CD4-positive, CD25-positive, alpha-beta regulatory T cell (primary cell): ENCODE data around the gene SPATA17. TPM values are rescaled to one million over a fixed set of nuclear protein-coding genes. Genes with fewer than 3 reads are reported as not detected.

Experiments
- ATAC-seq, 2 donors: fragments of 150-1000 bp; cut with Tn5 transposase; one replicate each; pipeline ENCODE4 v1.10.0; 2021; ENCODE audit warnings: low read depth in 2 of 2, moderate number of reproducible peaks in 2 of 2, moderate library complexity in 1 of 2
- DNase-seq, 3 donors: peaks; one replicate each; pipeline versions ENCODE4 v3.0.0 to v3.0.0-alpha.2; 2012 to 2022; ENCODE audit warnings: mixed read lengths in 1 of 3
- H3K27ac ChIP-seq: one replicate; pipeline ENCODE4 v1.7.0; 2013; ENCODE audit warnings: mild to moderate bottlenecking, low read length; ENCODE audit not compliant: insufficient read depth, poor library complexity, severe bottlenecking
- H3K27me3 ChIP-seq: one replicate; pipeline ENCODE4 v1.7.0; 2013; ENCODE audit warnings: low read length; ENCODE audit not compliant: control insufficient read depth, insufficient read depth
- H3K36me3 ChIP-seq: one replicate; pipeline ENCODE4 v1.7.0; 2013; ENCODE audit warnings: mild to moderate bottlenecking, low read length, moderate library complexity; ENCODE audit not compliant: control insufficient read depth, insufficient read depth
- H3K4me1 ChIP-seq: 2 replicates; pipeline ENCODE4 v1.7.0; 2013; ENCODE audit warnings: mild to moderate bottlenecking, low read length; ENCODE audit not compliant: insufficient read depth, control insufficient read depth, poor library complexity, severe bottlenecking
- H3K4me3 ChIP-seq: one replicate; pipeline ENCODE4 v1.7.0; 2013; ENCODE audit warnings: low read depth, mild to moderate bottlenecking, low read length, moderate library complexity
- H3K9me3 ChIP-seq, 2 experiments: 1 replicate in 1 of 2; 2 replicates in 1 of 2; pipeline ENCODE4 v1.7.0; 2013; ENCODE audit warnings: low read length in 2 of 2, mild to moderate bottlenecking in 1 of 2, moderate library complexity in 1 of 2; ENCODE audit not compliant: control insufficient read depth in 2 of 2
- H3K27ac Mint-ChIP-seq, 3 donors: one replicate each; pipeline ENCODE4 v1.8.0; 2020 to 2022; ENCODE audit warnings: mild to moderate bottlenecking in 3 of 3, mixed read lengths in 3 of 3, moderate library complexity in 2 of 3
- H3K27me3 Mint-ChIP-seq: one replicate; pipeline ENCODE4 v1.8.0; 2022; ENCODE audit warnings: mild to moderate bottlenecking, mixed read lengths
- H3K36me3 Mint-ChIP-seq: one replicate; pipeline ENCODE4 v1.8.0; 2020; ENCODE audit warnings: mixed read lengths
- H3K4me1 Mint-ChIP-seq, 4 donors: one replicate each; pipeline ENCODE4 v1.8.0; 2020 to 2022; ENCODE audit warnings: mixed read lengths in 4 of 4, mild to moderate bottlenecking in 1 of 4
- H3K4me3 Mint-ChIP-seq, 4 donors: one replicate each; pipeline ENCODE4 v1.8.0; 2020 to 2022; ENCODE audit warnings: mild to moderate bottlenecking in 4 of 4, mixed read lengths in 4 of 4, moderate library complexity in 3 of 4
- H3K9me3 Mint-ChIP-seq, 7 donors: one replicate each; pipeline ENCODE4 v1.8.0; 2020 to 2022; ENCODE audit warnings: mixed read lengths in 7 of 7, mild to moderate bottlenecking in 3 of 7, moderate library complexity in 2 of 7
- polyA plus RNA-seq, 4 donors: library from polyadenylated mRNA; unstranded; fragments of 300-500 nt; fragmentation: Illumina TruSeq; gene quantifications; one replicate each; pipeline ENCODE4 v1.2.3, GENCODE V29; 2021
- total RNA-seq: library from RNA; stranded (reverse); gene quantifications from one replicate; pipeline ENCODE4 v1.2.3, GENCODE V29; 2022

The SPATA17 gene
- total and polyA plus RNA-seq, 5 donors from 2014 or later: not detected

- Histone ChIP-seq H3K27me3 (no peaks in the 10 kb centered on the region), H3K4me3 (no peak overlapping the region), H3K4me1 (no peaks in the 10 kb centered on the region), H3K36me3 (no peaks in the 10 kb centered on the region), H3K9me3 (no peaks in the 10 kb centered on the region), H3K27ac (no peak overlapping the region)
- Mint-ChIP-seq H3K27ac (no peak overlapping the region), H3K27me3 (no peaks in the 10 kb centered on the region), H3K36me3 (no peaks in the 10 kb centered on the region), H3K4me3 (no peak overlapping the region), H3K4me1 (no peaks in the 10 kb centered on the region), H3K9me3 (peaks cover 0 to 6% (median 0%) of the 10 kb centered on the region in 7 donors)
- ATAC-seq (no peak), DNase-seq (no peak)
These were observed 90.5 kb downstream of the SPATA17 start for GRCh38 chr1:217721692-217722091.

GRCh38 chr1:217734973-217735372, 103.8 kb downstream of the SPATA17 start:
- Mint-ChIP-seq H3K4me1 (no peaks in the 10 kb centered on the region), H3K9me3 (peaks cover 0 to 5% (median 0%) of the 10 kb centered on the region in 7 donors), H3K27me3 (no peaks in the 10 kb centered on the region), H3K36me3 (no peaks in the 10 kb centered on the region), H3K4me3 (no peak overlapping the region), H3K27ac (no peak overlapping the region)
- no peak for ATAC-seq
- Histone ChIP-seq H3K27me3 (no peaks in the 10 kb centered on the region), H3K9me3 (no peaks in the 10 kb centered on the region), H3K4me1 (no peaks in the 10 kb centered on the region), H3K36me3 (no peaks in the 10 kb centered on the region), H3K27ac (no peak overlapping the region), H3K4me3 (no peak overlapping the region)
- DNase-seq: no peak

GRCh38 chr1:217747156-217747769, 116.1 kb downstream of the SPATA17 start:
- Histone ChIP-seq H3K9me3 (no peaks in the 10 kb centered on the region), H3K4me1 (no peaks in the 10 kb centered on the region), H3K27me3 (no peaks in the 10 kb centered on the region), H3K27ac (no peak overlapping the region), H3K4me3 (no peak overlapping the region), H3K36me3 (no peaks in the 10 kb centered on the region)
- Mint-ChIP-seq H3K36me3 (no peaks in the 10 kb centered on the region), H3K9me3 (no peaks in the 10 kb centered on the region), H3K4me1 (no peaks in the 10 kb centered on the region), H3K27ac (no peak overlapping the region), H3K27me3 (no peaks in the 10 kb centered on the region), H3K4me3 (no peak overlapping the region)
- ATAC-seq (no peak), DNase-seq (peak in 1 of 3 donors; percentile 22)

- ATAC-seq (no peak), DNase-seq (no peak)
- no peaks in the 10 kb centered on the region for H3K27me3 ChIP-seq
- Mint-ChIP-seq H3K4me3 (no peak overlapping the region), H3K4me1 (no peaks in the 10 kb centered on the region), H3K27me3 (no peaks in the 10 kb centered on the region), H3K36me3 (no peaks in the 10 kb centered on the region), H3K9me3 (peaks cover 0 to 2% (median 0%) of the 10 kb centered on the region in 7 donors), H3K27ac (no peak overlapping the region)
- H3K4me1 ChIP-seq: no peaks in the 10 kb centered on the region
- H3K4me3 ChIP-seq: no peak overlapping the region
- H3K27ac ChIP-seq: no peak overlapping the region
- no peaks in the 10 kb centered on the region for H3K9me3 ChIP-seq
- H3K36me3 ChIP-seq: no peaks in the 10 kb centered on the region
These were observed 138.6 kb downstream of the SPATA17 start for GRCh38 chr1:217769768-217770167.

DNA sequence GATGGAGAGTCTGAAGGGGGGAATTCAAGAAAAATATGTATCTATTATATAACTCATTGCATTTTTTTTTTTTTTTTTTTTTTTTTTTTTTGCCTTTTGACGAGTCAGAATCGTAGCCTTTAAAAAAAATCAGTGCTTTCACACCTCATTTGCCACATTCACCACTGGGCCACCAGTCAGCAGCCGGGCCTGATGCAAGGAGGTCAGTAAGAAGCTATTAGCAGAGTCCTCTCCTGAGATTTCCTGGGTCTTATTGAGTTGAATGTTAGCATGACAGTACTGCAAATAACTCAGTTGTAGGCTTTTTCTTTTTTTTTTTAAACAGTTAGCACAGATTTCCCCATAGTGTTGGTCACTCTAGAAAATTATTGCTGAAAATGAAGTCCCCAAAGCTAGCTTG, 139.8 kb downstream of the SPATA17 start:
- no peak for ATAC-seq
- Mint-ChIP-seq H3K36me3 (no peaks in the 10 kb centered on the region), H3K27me3 (no peaks in the 10 kb centered on the region)

GRCh38 chr1:217776693-217777092, 145.5 kb downstream of the SPATA17 start:
- no peak overlapping the region for H3K27ac Mint-ChIP-seq

More for the DNA sequence above, 139.8 kb downstream of the SPATA17 start:
- DNase-seq: no peak
- no peaks in the 10 kb centered on the region for H3K9me3 ChIP-seq
- no peaks in the 10 kb centered on the region for H3K36me3 ChIP-seq
- Mint-ChIP-seq H3K4me3 (no peak overlapping the region), H3K4me1 (no peaks in the 10 kb centered on the region), H3K27ac (no peak overlapping the region), H3K9me3 (peaks cover 0 to 2% (median 0%) of the 10 kb centered on the region in 7 donors)
- H3K27me3 ChIP-seq: no peaks in the 10 kb centered on the region
- H3K4me1 ChIP-seq: no peaks in the 10 kb centered on the region
- no peak overlapping the region for H3K27ac ChIP-seq
- H3K4me3 ChIP-seq: no peak overlapping the region

DNA sequence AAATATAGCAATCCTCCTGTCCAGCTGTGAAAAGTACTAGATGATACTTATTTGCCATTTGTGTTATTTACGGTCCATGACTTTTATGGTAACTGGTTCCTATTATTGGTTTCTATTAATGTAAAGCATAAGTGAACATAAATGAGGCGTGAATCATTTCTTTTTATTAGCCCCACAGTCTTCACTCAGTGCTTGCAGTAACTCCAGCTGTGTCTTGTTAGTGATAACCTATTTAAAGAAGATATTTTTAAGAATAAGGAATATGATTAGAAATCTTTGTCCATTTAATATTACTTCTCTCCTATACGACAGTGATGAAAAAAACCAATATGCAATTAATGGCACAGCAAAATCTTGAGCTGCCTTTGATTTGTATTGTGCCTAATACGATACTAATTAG, 149.9 kb downstream of the SPATA17 start:
- H3K4me1 Mint-ChIP-seq: no peaks in the 10 kb centered on the region
- Histone ChIP-seq H3K4me3 (no peak overlapping the region), H3K36me3 (no peaks in the 10 kb centered on the region), H3K27me3 (no peaks in the 10 kb centered on the region), H3K4me1 (no peaks in the 10 kb centered on the region), H3K9me3 (no peaks in the 10 kb centered on the region), H3K27ac (no peak overlapping the region)
- no peak overlapping the region for H3K27ac Mint-ChIP-seq
- ATAC-seq (no peak), DNase-seq (no peak)
- no peak overlapping the region for H3K4me3 Mint-ChIP-seq
- H3K27me3 Mint-ChIP-seq: no peaks in the 10 kb centered on the region
- H3K36me3 Mint-ChIP-seq: no peaks in the 10 kb centered on the region
- peaks cover 0 to 4% (median 2%) of the 10 kb centered on the region in 7 donors for H3K9me3 Mint-ChIP-seq

More at GRCh38 chr1:217776693-217777092, 145.5 kb downstream of the SPATA17 start:
- no peaks in the 10 kb centered on the region for H3K9me3 ChIP-seq
- Mint-ChIP-seq H3K9me3 (peaks cover 0 to 5% (median 0%) of the 10 kb centered on the region in 7 donors), H3K36me3 (no peaks in the 10 kb centered on the region), H3K4me1 (no peaks in the 10 kb centered on the region), H3K4me3 (no peak overlapping the region), H3K27me3 (no peaks in the 10 kb centered on the region)
- no peak for DNase-seq
- no peaks in the 10 kb centered on the region for H3K4me1 ChIP-seq
- H3K27ac ChIP-seq: no peak overlapping the region
- ATAC-seq: no peak
- H3K36me3 ChIP-seq: no peaks in the 10 kb centered on the region
- no peak overlapping the region for H3K4me3 ChIP-seq
- no peaks in the 10 kb centered on the region for H3K27me3 ChIP-seq

DNA sequence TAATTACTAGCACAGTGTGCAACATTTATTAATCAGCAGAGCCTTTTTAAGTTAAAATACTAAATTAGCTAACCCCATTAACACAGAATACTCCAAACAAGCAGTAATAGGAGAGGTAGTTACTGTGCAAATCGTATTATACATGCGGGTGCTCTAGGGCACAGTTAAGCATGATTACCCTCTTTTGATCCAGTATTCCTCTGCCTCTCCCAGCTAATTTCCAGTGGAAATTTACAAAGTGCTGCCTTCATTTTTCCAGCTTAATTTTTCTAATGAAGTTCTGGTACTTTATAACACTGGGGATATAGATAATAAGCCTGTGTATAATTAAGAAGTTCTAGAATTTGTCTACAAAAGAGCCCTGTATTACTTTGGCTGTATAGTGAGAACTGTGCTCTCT, 159.9 kb downstream of the SPATA17 start:
- Mint-ChIP-seq H3K36me3 (no peaks in the 10 kb centered on the region), H3K27ac (no peak overlapping the region), H3K9me3 (peaks cover 0 to 3% (median 0%) of the 10 kb centered on the region in 7 donors), H3K27me3 (no peaks in the 10 kb centered on the region), H3K4me3 (no peak overlapping the region), H3K4me1 (no peaks in the 10 kb centered on the region)
- Histone ChIP-seq H3K9me3 (no peaks in the 10 kb centered on the region), H3K27me3 (no peaks in the 10 kb centered on the region), H3K4me3 (no peak overlapping the region), H3K27ac (no peak overlapping the region), H3K36me3 (no peaks in the 10 kb centered on the region), H3K4me1 (no peaks in the 10 kb centered on the region)
- DNase-seq (no peak), ATAC-seq (no peak)
